ENCODE data around the gene CACNA1E.

DNA sequence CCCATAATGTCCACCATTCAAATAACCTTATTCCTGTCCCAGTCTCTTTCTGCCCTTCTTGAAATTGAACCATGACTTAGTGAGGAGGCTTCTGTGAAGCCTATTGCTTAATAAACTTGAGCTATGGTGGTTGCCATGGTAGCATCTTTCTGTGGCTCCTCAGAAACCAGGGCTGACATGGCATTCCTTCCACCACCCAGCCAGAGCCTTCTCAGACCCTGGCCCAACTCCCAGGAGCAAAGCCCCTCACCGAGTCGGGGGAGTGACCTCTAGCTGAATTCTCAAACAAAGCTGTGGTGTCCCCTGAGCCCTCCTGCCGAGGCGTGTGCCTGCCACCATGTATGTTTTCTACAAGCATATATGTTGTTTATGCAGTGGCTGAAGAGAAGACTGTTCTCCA, 259.1 kb downstream of the CACNA1E start:
- TF ChIP-seq EZH2phosphoT487 (IDR thresholded peaks at IDR 0.05; ENCODE audit: unreplicated experiment) = no peak
- TF ChIP-seq STAT1 (IDR thresholded peaks at IDR 0.05; ENCODE audit: unreplicated experiment) = no peak
- TF ChIP-seq CTCF (conservative IDR thresholded peaks at IDR 0.05; ENCODE audit: low read depth in 2 of 2) = no peak
- TF ChIP-seq CREB1 (CRISPR knock-in tag; IDR thresholded peaks at IDR 0.05; ENCODE audit: low read depth) = no peak
- TF ChIP-seq, protein P1, sequence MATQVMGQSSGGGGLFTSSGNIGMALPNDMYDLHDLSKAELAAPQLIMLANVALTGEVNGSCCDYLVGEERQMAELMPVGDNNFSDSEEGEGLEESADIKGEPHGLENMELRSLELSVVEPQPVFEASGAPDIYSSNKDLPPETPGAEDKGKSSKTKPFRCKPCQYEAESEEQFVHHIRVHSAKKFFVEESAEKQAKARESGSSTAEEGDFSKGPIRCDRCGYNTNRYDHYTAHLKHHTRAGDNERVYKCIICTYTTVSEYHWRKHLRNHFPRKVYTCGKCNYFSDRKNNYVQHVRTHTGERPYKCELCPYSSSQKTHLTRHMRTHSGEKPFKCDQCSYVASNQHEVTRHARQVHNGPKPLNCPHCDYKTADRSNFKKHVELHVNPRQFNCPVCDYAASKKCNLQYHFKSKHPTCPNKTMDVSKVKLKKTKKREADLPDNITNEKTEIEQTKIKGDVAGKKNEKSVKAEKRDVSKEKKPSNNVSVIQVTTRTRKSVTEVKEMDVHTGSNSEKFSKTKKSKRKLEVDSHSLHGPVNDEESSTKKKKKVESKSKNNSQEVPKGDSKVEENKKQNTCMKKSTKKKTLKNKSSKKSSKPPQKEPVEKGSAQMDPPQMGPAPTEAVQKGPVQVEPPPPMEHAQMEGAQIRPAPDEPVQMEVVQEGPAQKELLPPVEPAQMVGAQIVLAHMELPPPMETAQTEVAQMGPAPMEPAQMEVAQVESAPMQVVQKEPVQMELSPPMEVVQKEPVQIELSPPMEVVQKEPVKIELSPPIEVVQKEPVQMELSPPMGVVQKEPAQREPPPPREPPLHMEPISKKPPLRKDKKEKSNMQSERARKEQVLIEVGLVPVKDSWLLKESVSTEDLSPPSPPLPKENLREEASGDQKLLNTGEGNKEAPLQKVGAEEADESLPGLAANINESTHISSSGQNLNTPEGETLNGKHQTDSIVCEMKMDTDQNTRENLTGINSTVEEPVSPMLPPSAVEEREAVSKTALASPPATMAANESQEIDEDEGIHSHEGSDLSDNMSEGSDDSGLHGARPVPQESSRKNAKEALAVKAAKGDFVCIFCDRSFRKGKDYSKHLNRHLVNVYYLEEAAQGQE (IDR thresholded peaks at IDR 0.05; ENCODE audit: unreplicated experiment) = no peak
